ENCODE measurements around the gene KCNJ1. TPM values are rescaled to one million over a fixed set of nuclear protein-coding genes. Genes with fewer than 3 reads are reported as not detected.

KCNJ1 gene
- total RNA-seq, 4 donors from 2014 or later: 0.11 to 0.81 TPM; not detected in 2

- Histone ChIP-seq H3K4me1 (no peaks in the 10 kb centered on the region), H3K27ac (no peak overlapping the region), H3K27me3 (no peaks in the 10 kb centered on the region), H3K4me3 (replicated peaks in 1 of 3) (no peak overlapping the region), H3K9me3 (no peaks in the 10 kb centered on the region), H3K36me3 (no peaks in the 10 kb centered on the region)
- WGBS, 2 donors: 85 to 89% methylated on average over 20 of the region's 20 CpGs
- intact Hi-C loops (cut with DNase I): no loop called here
- no peak for TF ChIP-seq POLR2A (IDR thresholded peaks at IDR 0.05)
- TF ChIP-seq CTCF (IDR thresholded peaks at IDR 0.05): no peak
- DNase-seq: no peak
These were observed 41.9 kb downstream of the KCNJ1 start for GRCh38 chr11:128825050-128825784.

- H3K27me3 ChIP-seq: no peaks in the 10 kb centered on the region
- no peak overlapping the region for H3K27ac ChIP-seq
- H3K9me3 ChIP-seq: no peaks in the 10 kb centered on the region
- intact Hi-C loops (cut with DNase I): no loop called here
- TF ChIP-seq CTCF (IDR thresholded peaks at IDR 0.05) (no peak), POLR2A (IDR thresholded peaks at IDR 0.05) (no peak)
- 27% methylated on average over 44 of the region's 68 CpGs for WGBS, 2 donors
- DNase-seq: peak; percentile 10 to 11
- H3K4me3 ChIP-seq (replicated peaks in 1 of 3): peak overlapping the region in 2 of 3 donors; percentile 6 to 20
- no peaks in the 10 kb centered on the region for H3K4me1 ChIP-seq
- no peaks in the 10 kb centered on the region for H3K36me3 ChIP-seq
These were observed 42.7 kb downstream of the KCNJ1 start for GRCh38 chr11:128824191-128825049.

- no peak for DNase-seq
- intact Hi-C loops (cut with DNase I): no loop called here
- Histone ChIP-seq H3K36me3 (no peaks in the 10 kb centered on the region), H3K9me3 (no peaks in the 10 kb centered on the region), H3K27ac (no peak overlapping the region), H3K4me3 (replicated peaks in 1 of 3) (no peak overlapping the region), H3K4me1 (no peaks in the 10 kb centered on the region), H3K27me3 (no peaks in the 10 kb centered on the region)
- TF ChIP-seq CTCF (IDR thresholded peaks at IDR 0.05) (no peak), POLR2A (IDR thresholded peaks at IDR 0.05) (no peak)
- 80 to 94% methylated on average over 5 to 10 of the region's 11 CpGs for WGBS, 2 donors
These were observed 43.3 kb downstream of the KCNJ1 start for GRCh38 chr11:128823753-128824152.

GRCh38 chr11:128822130-128822529, 45.0 kb downstream of the KCNJ1 start:
- Histone ChIP-seq H3K27ac (no peak overlapping the region), H3K36me3 (no peaks in the 10 kb centered on the region), H3K9me3 (no peaks in the 10 kb centered on the region), H3K27me3 (no peaks in the 10 kb centered on the region), H3K4me1 (no peaks in the 10 kb centered on the region), H3K4me3 (replicated peaks in 1 of 3) (no peak overlapping the region)
- intact Hi-C loops (cut with DNase I): no loop called here
- no peak for TF ChIP-seq CTCF (IDR thresholded peaks at IDR 0.05)
- TF ChIP-seq POLR2A (IDR thresholded peaks at IDR 0.05): no peak
- WGBS, 2 donors: 85 to 95% methylated on average over 2 of the region's 2 CpGs
- no peak for DNase-seq

- H3K36me3 ChIP-seq: no peaks in the 10 kb centered on the region
- no peaks in the 10 kb centered on the region for H3K27me3 ChIP-seq
- no peak overlapping the region for H3K27ac ChIP-seq
- TF ChIP-seq CTCF (IDR thresholded peaks at IDR 0.05): no peak
- TF ChIP-seq POLR2A (IDR thresholded peaks at IDR 0.05): no peak
- H3K9me3 ChIP-seq: no peaks in the 10 kb centered on the region
- no peaks in the 10 kb centered on the region for H3K4me1 ChIP-seq
- WGBS, 2 donors: 83 to 90% methylated on average over 4 of the region's 4 CpGs
- intact Hi-C loops (cut with DNase I): no loop called here
- H3K4me3 ChIP-seq (replicated peaks in 1 of 3): no peak overlapping the region
- DNase-seq: no peak
These were observed 45.5 kb downstream of the KCNJ1 start for GRCh38 chr11:128821556-128821955.
